Sigmoid colon (tissue), 7 donors: ENCODE data around the gene EVC. TPM values are rescaled to one million over a fixed set of nuclear protein-coding genes. Genes with fewer than 3 reads are reported as not detected.

ENCODE experiments used
- DNase-seq: peaks from one replicate; pipeline ENCODE4 v3.0.0-alpha.2; 2019
- H3K27ac ChIP-seq, 4 donors: fragments of 200-600 bp; sonication (generic); one replicate each; pipeline ENCODE4 v1.5.1; 2016 to 2019; ENCODE audit warnings: mild to moderate bottlenecking in 1 of 4
- H3K27me3 ChIP-seq, 3 donors: fragments of 200-600 bp; sonication (generic); one replicate each; pipeline ENCODE4 v1.5.1; 2019; ENCODE audit warnings: mild to moderate bottlenecking in 1 of 3
- H3K36me3 ChIP-seq, 4 donors: fragments of 200-600 bp; sonication (generic); one replicate each; pipeline ENCODE4 v1.5.1; 2016 to 2019
- H3K4me1 ChIP-seq, 4 donors: fragments of 200-600 bp; sonication (generic); one replicate each; pipeline ENCODE4 v1.5.1; 2017 to 2019
- H3K4me3 ChIP-seq, 4 donors: fragments of 200-600 bp; sonication (generic); one replicate each; pipeline ENCODE4 v1.5.1; 2017 to 2019; ENCODE audit warnings: mild to moderate bottlenecking in 2 of 4, moderate library complexity in 1 of 4
- H3K9me3 ChIP-seq, 4 donors: fragments of 200-600 bp in 3 of 4; sonication (generic) in 3 of 4; one replicate each; pipeline versions ENCODE4 v1.5.1 to v1.6.1; 2013 to 2019
- EP300 ChIP-seq, 4 donors: sonication (generic); formaldehyde crosslinking; IDR thresholded peaks; one replicate each; pipeline ENCODE4 v1.6.1; 2017; ENCODE audit warnings: antibody characterized with exemption in 4 of 4
- POLR2A ChIP-seq, 2 donors: fragments of 450-650 bp; IDR thresholded peaks; one replicate each; pipeline ENCODE4 v1.6.1; 2016; ENCODE audit warnings: antibody characterized with exemption in 2 of 2, mild to moderate bottlenecking in 2 of 2, moderate library complexity in 2 of 2
- POLR2AphosphoS5 ChIP-seq, 4 donors: sonication (generic); formaldehyde crosslinking; IDR thresholded peaks; one replicate each; pipeline ENCODE4 v1.6.1; 2017; ENCODE audit warnings: antibody characterized with exemption in 4 of 4
- WGBS, 2 donors: extraction: QIAGEN DNeasy Blood & Tissue Kit; methylation state at CpG; one replicate each; pipeline ENCODE4 v1.1.7; 2013; 5-methylcytosine and 5-hydroxymethylcytosine counted together
- intact Hi-C: fragments of 100-400 bp; cut with DNase I; formaldehyde crosslinking; loops from one replicate; pipeline ENCODE4 v1.15.1; 2023
- polyA plus RNA-seq, 3 donors: library from polyadenylated mRNA; stranded (reverse); fragments of 200-250 nt; gene quantifications; one replicate each; pipeline ENCODE4 v1.2.3, GENCODE V29; 2013
- total RNA-seq, 4 donors: library from RNA; depleted of rRNA; stranded (reverse); fragments of >200 nt; gene quantifications; one replicate each; pipeline ENCODE4 v1.1.0, GENCODE V29; 2016
- TF ChIP-seq, protein P1 (sequence below), 4 experiments: fragments of 450-650 bp in 3 of 4; fragments of 200-600 bp in 1 of 4; IDR thresholded peaks; one replicate each; pipeline ENCODE4 v1.5.1; 2016 to 2019; ENCODE audit warnings: antibody characterized with exemption in 4 of 4, mild to moderate bottlenecking in 3 of 4, moderate library complexity in 2 of 4
- donor health status: healthy with polysubstance abuse.
- donor health status: Bipolar disorder and iron deficiency.
- donor health status: healthy.

EVC gene
- total and polyA plus RNA-seq, 7 donors = 0.46 to 35.2 (median 15.6) TPM

DNA sequence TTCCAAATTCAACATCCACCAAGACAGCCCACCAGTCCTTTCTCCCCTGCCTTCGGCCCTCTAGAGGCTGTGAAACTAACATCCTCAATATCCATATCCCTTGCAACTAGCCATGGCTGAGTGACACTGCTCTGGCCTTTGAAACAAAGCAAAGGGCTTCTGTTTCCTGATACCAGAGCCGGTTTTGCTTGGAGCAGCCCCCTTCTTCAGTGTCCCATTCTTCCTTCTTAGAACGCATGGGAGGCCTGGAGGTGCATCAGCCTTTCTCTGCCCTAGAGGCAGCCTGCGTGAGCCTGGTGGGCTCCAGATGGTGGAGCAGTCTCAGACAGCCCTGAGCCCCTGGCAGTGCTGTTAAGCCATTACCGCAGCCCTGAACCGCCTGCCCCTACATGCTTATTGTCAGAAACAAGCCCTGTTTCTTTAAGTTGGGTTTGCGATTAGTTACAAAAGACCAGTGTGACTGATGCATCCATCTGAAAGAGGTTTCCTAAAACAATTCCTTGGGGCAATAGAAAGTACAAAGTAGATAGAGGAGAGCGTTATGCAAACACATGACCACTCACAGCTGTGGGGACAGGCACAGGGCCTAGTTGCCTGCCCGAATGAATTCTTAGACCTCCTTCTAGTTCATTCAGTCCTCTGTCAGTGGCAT, 74.1 kb downstream of the EVC start:
- TF ChIP-seq POLR2AphosphoS5 (IDR thresholded peaks at IDR 0.05) (no peak), EP300 (IDR thresholded peaks at IDR 0.05) (no peak), POLR2A (IDR thresholded peaks at IDR 0.05) (no peak)
- TF ChIP-seq, protein P1, sequence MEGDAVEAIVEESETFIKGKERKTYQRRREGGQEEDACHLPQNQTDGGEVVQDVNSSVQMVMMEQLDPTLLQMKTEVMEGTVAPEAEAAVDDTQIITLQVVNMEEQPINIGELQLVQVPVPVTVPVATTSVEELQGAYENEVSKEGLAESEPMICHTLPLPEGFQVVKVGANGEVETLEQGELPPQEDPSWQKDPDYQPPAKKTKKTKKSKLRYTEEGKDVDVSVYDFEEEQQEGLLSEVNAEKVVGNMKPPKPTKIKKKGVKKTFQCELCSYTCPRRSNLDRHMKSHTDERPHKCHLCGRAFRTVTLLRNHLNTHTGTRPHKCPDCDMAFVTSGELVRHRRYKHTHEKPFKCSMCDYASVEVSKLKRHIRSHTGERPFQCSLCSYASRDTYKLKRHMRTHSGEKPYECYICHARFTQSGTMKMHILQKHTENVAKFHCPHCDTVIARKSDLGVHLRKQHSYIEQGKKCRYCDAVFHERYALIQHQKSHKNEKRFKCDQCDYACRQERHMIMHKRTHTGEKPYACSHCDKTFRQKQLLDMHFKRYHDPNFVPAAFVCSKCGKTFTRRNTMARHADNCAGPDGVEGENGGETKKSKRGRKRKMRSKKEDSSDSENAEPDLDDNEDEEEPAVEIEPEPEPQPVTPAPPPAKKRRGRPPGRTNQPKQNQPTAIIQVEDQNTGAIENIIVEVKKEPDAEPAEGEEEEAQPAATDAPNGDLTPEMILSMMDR (IDR thresholded peaks at IDR 0.05) = no peak
- H3K36me3 ChIP-seq = peaks cover 4 to 63% (median 20%) of the 10 kb centered on the region in 4 donors
- H3K27ac ChIP-seq = peak overlapping the region in 2 of 4 donors; percentile 19 to 42
- H3K9me3 ChIP-seq = no peaks in the 10 kb centered on the region
- H3K4me1 ChIP-seq = no peaks in the 10 kb centered on the region
- no peak overlapping the region for H3K4me3 ChIP-seq
- intact Hi-C loops = no loop called here
- no peaks in the 10 kb centered on the region for H3K27me3 ChIP-seq
- DNase-seq = peak; percentile 63
- WGBS, 2 donors = 79 to 85% methylated on average over 9 of the region's 9 CpGs

DNA sequence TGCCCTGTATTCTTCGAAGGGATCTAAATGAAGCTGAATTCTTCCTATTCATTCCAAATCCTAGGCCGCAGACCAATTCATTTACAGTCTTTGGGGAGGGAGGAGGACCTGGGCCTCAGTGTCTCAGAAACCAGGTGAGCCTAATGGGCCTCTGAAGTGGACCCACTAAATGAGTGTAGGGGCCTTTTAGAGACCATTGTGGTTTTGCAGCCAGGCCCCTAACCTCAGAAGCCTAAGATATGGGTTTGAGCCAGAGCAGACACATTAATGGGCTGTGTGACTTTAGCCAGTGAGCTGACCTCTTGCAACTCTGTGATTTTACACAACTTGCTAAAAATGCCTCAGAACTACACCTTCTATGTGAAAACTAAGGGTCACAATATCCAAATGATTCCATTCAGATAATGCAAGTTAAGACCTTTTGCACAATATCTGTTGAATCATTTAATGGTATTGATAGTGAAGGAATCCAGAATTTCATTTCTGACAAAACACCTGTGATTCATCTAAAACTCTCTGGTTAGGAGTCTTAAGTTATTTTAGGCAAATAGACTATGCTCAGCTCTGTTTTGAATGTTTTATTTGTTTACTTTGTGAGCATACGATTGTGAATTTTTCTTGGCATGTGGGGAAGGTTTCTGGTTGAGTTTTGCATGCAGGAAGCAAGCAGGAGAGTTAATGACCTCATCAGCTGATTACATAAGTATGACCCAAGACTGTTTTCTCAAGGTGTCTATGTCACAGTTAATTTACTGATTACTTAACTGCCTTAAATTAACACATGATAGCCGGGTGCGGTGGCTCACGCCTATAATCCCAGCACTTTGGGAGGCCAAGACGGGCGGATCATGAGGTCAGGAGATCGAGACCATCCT, 75.0 kb downstream of the EVC start:
- intact Hi-C loops = no loop called here
- 43 to 79% methylated on average over 9 of the region's 9 CpGs for WGBS, 2 donors
- no peak overlapping the region for H3K4me3 ChIP-seq
- no peaks in the 10 kb centered on the region for H3K4me1 ChIP-seq
- H3K27me3 ChIP-seq = no peaks in the 10 kb centered on the region
- peak overlapping the region in 2 of 4 donors; percentile 4 to 19 for H3K27ac ChIP-seq
- TF ChIP-seq POLR2A (IDR thresholded peaks at IDR 0.05) (no peak), POLR2AphosphoS5 (IDR thresholded peaks at IDR 0.05) (no peak), EP300 (IDR thresholded peaks at IDR 0.05) (no peak)
- TF ChIP-seq, protein P1 (IDR thresholded peaks at IDR 0.05) = no peak
- peaks cover 4 to 63% (median 18%) of the 10 kb centered on the region in 4 donors for H3K36me3 ChIP-seq
- peak; percentile 53 for DNase-seq
- H3K9me3 ChIP-seq = no peaks in the 10 kb centered on the region

DNA sequence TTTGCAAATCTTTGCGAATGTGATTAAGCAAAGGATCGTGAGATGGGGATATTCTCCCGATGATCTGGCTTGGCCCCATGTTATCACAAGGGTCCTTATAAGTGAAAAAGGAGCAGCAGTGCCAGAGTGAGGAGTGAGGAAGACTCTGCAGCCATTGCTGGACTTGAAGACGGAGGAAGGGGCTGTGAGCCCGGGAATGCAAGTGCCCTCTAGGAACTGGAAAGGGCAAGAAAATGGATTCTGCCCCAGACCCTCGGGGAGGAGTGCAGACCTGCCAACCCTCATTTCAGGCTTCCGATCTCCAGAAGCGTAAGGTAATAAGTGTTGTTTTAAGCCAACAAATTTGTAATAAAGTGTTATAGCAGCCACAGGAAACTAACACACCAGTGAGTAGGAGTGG, 76.3 kb downstream of the EVC start:
- Histone ChIP-seq H3K27ac (no peak overlapping the region), H3K4me1 (no peaks in the 10 kb centered on the region), H3K4me3 (no peak overlapping the region), H3K9me3 (no peaks in the 10 kb centered on the region), H3K27me3 (no peaks in the 10 kb centered on the region), H3K36me3 (peaks cover 4 to 63% (median 18%) of the 10 kb centered on the region in 4 donors)
- TF ChIP-seq POLR2A (IDR thresholded peaks at IDR 0.05) = no peak
- TF ChIP-seq POLR2AphosphoS5 (IDR thresholded peaks at IDR 0.05) = no peak
- no peak for TF ChIP-seq EP300 (IDR thresholded peaks at IDR 0.05)
- TF ChIP-seq, protein P1 (IDR thresholded peaks at IDR 0.05) = no peak
- peak; percentile 50 for DNase-seq
- intact Hi-C loops = no loop called here
- 92 to 95% methylated on average over 8 of the region's 8 CpGs for WGBS, 2 donors

DNA sequence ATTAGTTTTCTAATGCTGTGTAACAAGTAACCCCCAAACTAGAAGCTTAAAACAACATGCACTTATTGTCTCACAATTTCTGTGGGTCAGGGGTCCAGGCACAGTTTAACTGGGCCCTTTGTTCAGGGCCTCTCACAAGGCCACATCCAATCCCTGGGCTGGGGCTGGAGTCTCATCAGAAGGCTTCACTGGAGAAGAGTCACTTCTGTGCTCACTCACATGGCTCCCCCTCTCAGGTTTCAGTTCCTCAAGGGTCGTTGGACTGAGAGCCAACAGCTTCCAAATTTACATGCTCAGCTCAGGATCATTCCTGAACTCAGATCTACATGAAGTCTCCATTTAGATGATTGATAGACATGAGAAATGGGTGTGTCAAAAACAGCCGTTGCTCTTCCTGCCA, 77.1 kb downstream of the EVC start:
- WGBS, 2 donors = 22 to 57% methylated on average over 2 of the region's 2 CpGs
- H3K36me3 ChIP-seq = peaks cover 4 to 63% (median 18%) of the 10 kb centered on the region in 4 donors
- peak; percentile 26 for DNase-seq
- TF ChIP-seq POLR2A (IDR thresholded peaks at IDR 0.05) (no peak), POLR2AphosphoS5 (IDR thresholded peaks at IDR 0.05) (no peak), EP300 (IDR thresholded peaks at IDR 0.05) (no peak)
- TF ChIP-seq, protein P1 (IDR thresholded peaks at IDR 0.05) = no peak
- intact Hi-C loops = no loop called here
- H3K4me3 ChIP-seq = no peak overlapping the region
- H3K27ac ChIP-seq = no peak overlapping the region
- no peaks in the 10 kb centered on the region for H3K9me3 ChIP-seq
- H3K27me3 ChIP-seq = no peaks in the 10 kb centered on the region
- H3K4me1 ChIP-seq = no peaks in the 10 kb centered on the region
